Hepatocyte (in vitro differentiated cells): Measurements from ENCODE around the gene XYLT1. TPM values are rescaled to one million over a fixed set of nuclear protein-coding genes. Genes with fewer than 3 reads are reported as not detected.

Experiments used
- DNase-seq: peaks from one replicate; pipeline ENCODE4 v3.0.0-alpha.2; 2016; ENCODE audit warnings: low spot score
- H2AFZ ChIP-seq: fragments of 200-600 bp; sonication (generic); 2 replicates; pipeline ENCODE4 v1.6.0; 2016; ENCODE audit warnings: antibody characterized with exemption, mild to moderate bottlenecking
- H3K27ac ChIP-seq: fragments of 200-600 bp; sonication (generic); 2 replicates; pipeline ENCODE4 v1.5.1; 2016; ENCODE audit warnings: mild to moderate bottlenecking
- H3K27me3 ChIP-seq: fragments of 200-600 bp; sonication (generic); 2 replicates; pipeline ENCODE4 v1.6.1; 2016
- H3K36me3 ChIP-seq: fragments of 200-600 bp; sonication (generic); replicated peaks from 2 replicates; pipeline ENCODE4 v1.5.1; 2016; ENCODE audit warnings: low read depth; ENCODE audit not compliant: insufficient read depth
- H3K4me1 ChIP-seq: fragments of 200-600 bp; sonication (generic); 2 replicates; pipeline ENCODE4 v1.5.1; 2016; ENCODE audit warnings: mild to moderate bottlenecking, moderate library complexity; ENCODE audit not compliant: insufficient read depth
- H3K4me2 ChIP-seq: fragments of 200-600 bp; sonication (generic); 2 replicates; pipeline ENCODE4 v1.6.0; 2016
- H3K4me3 ChIP-seq: fragments of 200-600 bp; sonication (generic); 2 replicates; pipeline ENCODE4 v1.5.1; 2016; ENCODE audit warnings: mild to moderate bottlenecking
- H3K79me2 ChIP-seq: fragments of 200-600 bp; sonication (generic); 2 replicates; pipeline ENCODE4 v1.6.0; 2017; ENCODE audit warnings: mild to moderate bottlenecking
- H3K9me2 ChIP-seq: fragments of 200-600 bp; sonication (generic); replicated peaks from 2 replicates; pipeline ENCODE4 v1.6.0; 2017; ENCODE audit warnings: mild to moderate bottlenecking; ENCODE audit not compliant: insufficient read depth
- H3K9me3 ChIP-seq: fragments of 200-600 bp; sonication (generic); 2 replicates; pipeline ENCODE4 v1.5.1; 2016; ENCODE audit warnings: low read depth, mild to moderate bottlenecking
- H4K20me1 ChIP-seq: fragments of 200-600 bp; sonication (generic); 2 replicates; pipeline ENCODE4 v1.6.0; 2016; ENCODE audit warnings: mild to moderate bottlenecking; ENCODE audit not compliant: insufficient read depth, poor library complexity, severe bottlenecking
- EZH2 ChIP-seq: fragments of 200-600 bp; sonication (generic); IDR thresholded peaks from 2 replicates; pipeline ENCODE4 v1.6.1; 2016; ENCODE audit warnings: antibody characterized with exemption, mild to moderate bottlenecking, borderline replicate concordance
- EZH2phosphoT487 ChIP-seq: fragments of 200-600 bp; sonication (generic); IDR thresholded peaks from one replicate; pipeline ENCODE4 v1.6.1; 2018; ENCODE audit warnings: antibody characterized with exemption, mild to moderate bottlenecking, low read depth, moderate library complexity; ENCODE audit not compliant: unreplicated experiment, severe bottlenecking
- WGBS: methylation state at CpG from one replicate; pipeline ENCODE4 v1.1.6; 2016; ENCODE audit warnings: low lambda C conversion rate; ENCODE audit errors: missing lambda C conversion rate; 5-methylcytosine and 5-hydroxymethylcytosine counted together
- polyA plus RNA-seq: library from polyadenylated mRNA; unstranded; fragments of >200 nt; fragmentation: Nextera tagmentation; extraction: Ambion mirVana; gene quantifications from 2 replicates; pipeline ENCODE4 v1.2.1, GENCODE V29; 2016
- total RNA-seq: library from RNA; depleted of rRNA; stranded (reverse); fragments of >200 nt; gene quantifications from 2 replicates; pipeline ENCODE4 v1.2.3, GENCODE V29; 2014
- TF ChIP-seq, protein P1 (sequence below): fragments of 200-600 bp; sonication (generic); IDR thresholded peaks from 2 replicates; pipeline ENCODE4 v1.5.1; 2016; ENCODE audit warnings: antibody characterized with exemption, mild to moderate bottlenecking; ENCODE audit not compliant: poor library complexity

The XYLT1 gene
- total and polyA plus RNA-seq, 2 experiments from 2014 or later: 6.9 to 13.7 TPM

DNA sequence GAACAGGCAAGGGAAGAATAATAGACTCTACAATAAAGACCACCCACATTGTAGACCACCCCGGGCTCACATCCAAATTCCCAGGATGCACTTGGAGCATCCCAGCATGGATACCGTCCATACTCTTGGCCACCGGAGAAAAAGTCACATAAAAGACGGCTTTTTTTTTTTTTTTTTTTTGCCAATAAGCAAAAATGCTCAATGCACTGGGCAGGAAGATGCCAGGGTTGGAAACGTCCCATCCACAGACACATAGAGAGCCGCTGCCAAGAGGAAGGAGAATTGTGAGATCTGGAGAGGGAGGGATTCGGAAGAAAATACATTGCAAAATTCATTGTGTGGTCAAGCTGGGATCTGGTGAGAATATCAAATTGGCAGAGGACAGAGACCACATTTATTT is 286.7 kb downstream of the XYLT1 start:
- DNase-seq: no peak
- no peak overlapping the region for H3K4me3 ChIP-seq
- H3K79me2 ChIP-seq: no peaks in the 10 kb centered on the region
- no peaks in the 10 kb centered on the region for H4K20me1 ChIP-seq
- H3K9me3 ChIP-seq: no peaks in the 10 kb centered on the region
- H2AFZ ChIP-seq: no peak overlapping the region
- H3K4me1 ChIP-seq: no peaks in the 10 kb centered on the region
- WGBS: 89% methylated on average over 7 of the region's 7 CpGs
- no peak overlapping the region for H3K27ac ChIP-seq
- no peaks in the 10 kb centered on the region for H3K9me2 ChIP-seq
- H3K4me2 ChIP-seq: no peak overlapping the region
- no peaks in the 10 kb centered on the region for H3K27me3 ChIP-seq
- H3K36me3 ChIP-seq: no peaks in the 10 kb centered on the region
- TF ChIP-seq, protein P1, sequence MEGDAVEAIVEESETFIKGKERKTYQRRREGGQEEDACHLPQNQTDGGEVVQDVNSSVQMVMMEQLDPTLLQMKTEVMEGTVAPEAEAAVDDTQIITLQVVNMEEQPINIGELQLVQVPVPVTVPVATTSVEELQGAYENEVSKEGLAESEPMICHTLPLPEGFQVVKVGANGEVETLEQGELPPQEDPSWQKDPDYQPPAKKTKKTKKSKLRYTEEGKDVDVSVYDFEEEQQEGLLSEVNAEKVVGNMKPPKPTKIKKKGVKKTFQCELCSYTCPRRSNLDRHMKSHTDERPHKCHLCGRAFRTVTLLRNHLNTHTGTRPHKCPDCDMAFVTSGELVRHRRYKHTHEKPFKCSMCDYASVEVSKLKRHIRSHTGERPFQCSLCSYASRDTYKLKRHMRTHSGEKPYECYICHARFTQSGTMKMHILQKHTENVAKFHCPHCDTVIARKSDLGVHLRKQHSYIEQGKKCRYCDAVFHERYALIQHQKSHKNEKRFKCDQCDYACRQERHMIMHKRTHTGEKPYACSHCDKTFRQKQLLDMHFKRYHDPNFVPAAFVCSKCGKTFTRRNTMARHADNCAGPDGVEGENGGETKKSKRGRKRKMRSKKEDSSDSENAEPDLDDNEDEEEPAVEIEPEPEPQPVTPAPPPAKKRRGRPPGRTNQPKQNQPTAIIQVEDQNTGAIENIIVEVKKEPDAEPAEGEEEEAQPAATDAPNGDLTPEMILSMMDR: no peak
- TF ChIP-seq EZH2 (no peak), EZH2phosphoT487 (no peak)

DNA sequence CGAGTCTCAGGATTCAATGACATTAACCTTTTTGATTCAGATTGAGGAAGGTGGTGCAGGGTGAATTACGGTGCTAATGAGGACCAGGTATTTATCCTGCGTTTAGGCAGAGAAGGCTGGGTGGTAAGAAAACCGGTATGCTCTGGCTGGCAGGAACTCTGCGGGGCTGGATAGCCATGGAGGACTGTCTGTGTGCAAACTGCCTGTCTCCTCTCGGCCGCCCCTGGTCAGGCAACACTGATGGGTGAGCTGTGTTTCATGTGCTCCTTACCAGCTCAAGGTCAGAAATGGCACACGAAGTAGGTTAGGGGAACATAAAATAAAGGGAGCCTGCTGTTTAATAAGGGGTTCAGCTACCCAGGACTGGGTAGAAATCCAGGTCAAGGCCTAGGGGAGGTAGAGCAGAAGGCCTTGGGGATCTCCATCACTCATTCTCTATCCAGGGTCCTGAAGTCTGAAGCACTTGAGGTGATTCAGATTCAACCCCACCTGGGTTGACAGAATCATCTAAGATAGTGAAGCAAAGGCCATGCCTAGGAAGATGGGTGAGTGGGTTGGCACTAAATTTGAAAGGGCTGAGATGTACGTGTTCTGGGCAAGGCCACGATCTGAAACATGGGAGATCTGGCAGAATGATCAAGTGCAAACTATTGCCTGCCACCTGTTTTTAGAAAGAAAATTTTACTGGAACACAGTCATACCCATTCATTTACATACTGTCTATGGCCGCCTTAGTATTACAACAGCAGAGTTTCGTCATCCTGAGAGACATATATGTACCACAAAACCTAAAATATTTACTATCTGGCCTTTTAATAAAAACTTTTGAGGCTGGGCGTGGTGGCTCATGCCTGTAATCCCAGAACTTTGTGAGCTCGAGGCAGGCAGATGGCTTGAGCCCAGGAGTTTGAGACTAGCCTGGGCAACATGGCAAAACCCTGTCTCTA is 292.5 kb downstream of the XYLT1 start:
- H2AFZ ChIP-seq: no peak overlapping the region
- no peak overlapping the region for H3K4me3 ChIP-seq
- H3K4me2 ChIP-seq: no peak overlapping the region
- no peaks in the 10 kb centered on the region for H3K36me3 ChIP-seq
- H3K4me1 ChIP-seq: no peaks in the 10 kb centered on the region
- H3K27ac ChIP-seq: peak overlapping the region; percentile 36
- H3K27me3 ChIP-seq: no peaks in the 10 kb centered on the region
- DNase-seq: peak; percentile 26
- 71% methylated on average over 14 of the region's 14 CpGs for WGBS
- H3K79me2 ChIP-seq: no peaks in the 10 kb centered on the region
- no peaks in the 10 kb centered on the region for H3K9me3 ChIP-seq
- no peak for TF ChIP-seq EZH2phosphoT487
- TF ChIP-seq, protein P1: no peak
- no peak for TF ChIP-seq EZH2
- no peaks in the 10 kb centered on the region for H3K9me2 ChIP-seq
- no peaks in the 10 kb centered on the region for H4K20me1 ChIP-seq

DNA sequence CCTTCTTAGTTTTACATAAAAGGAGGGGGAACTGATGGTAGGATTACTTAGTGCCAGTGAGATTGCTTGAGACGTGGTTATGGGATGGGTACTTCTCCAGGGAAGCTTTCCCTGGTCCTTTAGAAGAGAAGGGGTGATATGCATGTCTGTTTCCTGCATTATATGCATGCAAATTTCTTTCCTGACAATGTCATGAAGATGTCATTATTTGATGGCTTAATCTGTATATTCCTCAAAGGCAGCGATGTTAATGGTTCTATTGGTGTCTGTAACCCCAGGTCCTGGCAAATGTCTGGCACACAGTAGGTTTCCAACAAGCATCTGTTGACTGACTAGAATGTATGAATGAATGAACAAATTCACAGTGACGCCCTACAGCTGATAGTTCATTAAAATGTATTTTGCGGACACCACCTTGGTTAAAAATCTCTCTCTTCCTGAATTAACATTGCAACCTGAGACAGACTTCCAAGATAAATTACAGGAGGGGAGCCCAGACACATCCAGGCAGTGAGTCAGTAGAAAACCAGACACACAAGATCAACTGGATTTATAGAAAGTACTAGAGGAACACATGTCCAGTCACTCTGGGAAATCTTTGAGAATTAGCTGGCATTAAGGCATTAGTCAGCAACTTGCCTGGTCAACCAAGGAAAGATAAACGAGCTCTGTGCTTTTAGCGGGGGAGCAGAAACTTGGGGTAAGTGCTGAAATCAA is 293.4 kb downstream of the XYLT1 start:
- H3K27me3 ChIP-seq: no peaks in the 10 kb centered on the region
- DNase-seq: peak; percentile 23
- H3K4me1 ChIP-seq: no peaks in the 10 kb centered on the region
- H4K20me1 ChIP-seq: no peaks in the 10 kb centered on the region
- no peaks in the 10 kb centered on the region for H3K9me3 ChIP-seq
- H3K9me2 ChIP-seq: no peaks in the 10 kb centered on the region
- H3K36me3 ChIP-seq: no peaks in the 10 kb centered on the region
- H3K27ac ChIP-seq: peak overlapping the region; percentile 36
- no peak overlapping the region for H3K4me2 ChIP-seq
- H3K4me3 ChIP-seq: no peak overlapping the region
- TF ChIP-seq EZH2 (no peak), EZH2phosphoT487 (no peak)
- TF ChIP-seq, protein P1: no peak
- no peak overlapping the region for H2AFZ ChIP-seq
- 54% methylated on average over 6 of the region's 6 CpGs for WGBS
- no peaks in the 10 kb centered on the region for H3K79me2 ChIP-seq
